IMR-90 (cell line): ENCODE data around the gene ASCL5.

ENCODE experiments used
- BHLHE40 ChIP-seq: fragments of 150-350 bp; IDR thresholded peaks from 2 replicates; pipeline ENCODE4 v1.6.1; 2016; ENCODE audit warnings: mild to moderate bottlenecking, low read depth, low read length
- CEBPB ChIP-seq: IDR thresholded peaks from 2 replicates; pipeline ENCODE4 v1.6.1; 2012; ENCODE audit warnings: low read depth, low read length, improper control_type of control experiment
- CHD1 ChIP-seq: IDR thresholded peaks from 2 replicates; pipeline ENCODE4 v1.6.1; 2012; ENCODE audit warnings: low read depth, low read length, improper control_type of control experiment
- MAZ ChIP-seq: IDR thresholded peaks from 2 replicates; pipeline ENCODE4 v1.6.1; 2012; ENCODE audit warnings: low read depth, mild to moderate bottlenecking, low read length, improper control_type of control experiment, moderate library complexity, borderline replicate concordance
- MXI1 ChIP-seq: IDR thresholded peaks from 2 replicates; pipeline ENCODE4 v1.6.1; 2012; ENCODE audit warnings: low read depth, mild to moderate bottlenecking, low read length, moderate library complexity, borderline replicate concordance
- POLR2A ChIP-seq: IDR thresholded peaks from 2 replicates; pipeline ENCODE4 v1.6.1; 2012; ENCODE audit warnings: mild to moderate bottlenecking, low read depth, low read length
- RAD21 ChIP-seq: IDR thresholded peaks from 2 replicates; pipeline ENCODE4 v1.6.1; 2012; ENCODE audit warnings: low read length, improper control_type of control experiment
- RCOR1 ChIP-seq: IDR thresholded peaks from 2 replicates; pipeline ENCODE4 v1.6.1; 2012; ENCODE audit warnings: mild to moderate bottlenecking, low read length, improper control_type of control experiment; ENCODE audit not compliant: insufficient replicate concordance
- RFX5 ChIP-seq: IDR thresholded peaks from 2 replicates; pipeline ENCODE4 v1.8.0; 2012; ENCODE audit warnings: low read depth, mild to moderate bottlenecking, low read length, moderate library complexity
- SMC3 ChIP-seq: fragments of 150-350 bp; IDR thresholded peaks from 2 replicates; pipeline ENCODE4 v1.6.1; 2016; ENCODE audit warnings: low read depth, mild to moderate bottlenecking, antibody characterized with exemption, low read length, moderate library complexity
- TF ChIP-seq, protein P1 (sequence below): conservative IDR thresholded peaks from 2 replicates; pipeline ENCODE4 v1.5.1; 2012; ENCODE audit warnings: mild to moderate bottlenecking, low read depth, low read length, improper control_type of control experiment
- TF ChIP-seq, protein P2 (sequence below): fragments of 150-350 bp; IDR thresholded peaks from 2 replicates; pipeline ENCODE4 v1.6.1; 2017; ENCODE audit warnings: mild to moderate bottlenecking, antibody characterized with exemption, low read length, low read depth

DNA sequence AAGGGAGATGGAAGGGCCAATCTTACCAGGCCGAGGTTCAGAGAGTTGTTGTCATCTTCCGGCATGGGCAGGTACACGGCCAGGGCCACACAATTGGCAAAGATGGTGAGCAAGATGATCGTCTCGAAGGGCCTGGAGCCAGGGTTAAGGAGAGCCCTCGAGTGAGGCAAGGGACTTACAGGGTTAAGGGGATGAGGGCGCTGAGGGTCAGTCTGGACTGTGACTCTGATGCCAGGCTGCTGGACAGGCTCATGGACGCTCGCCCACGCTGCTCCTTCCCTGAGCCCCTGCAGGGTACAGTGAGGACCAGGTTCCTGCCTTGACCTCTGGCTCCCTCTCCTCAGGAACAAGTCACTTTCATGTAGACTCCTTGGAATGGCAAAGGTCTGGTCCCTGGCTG, 16.8 kb downstream of the ASCL5 start:
- TF ChIP-seq, protein P1, sequence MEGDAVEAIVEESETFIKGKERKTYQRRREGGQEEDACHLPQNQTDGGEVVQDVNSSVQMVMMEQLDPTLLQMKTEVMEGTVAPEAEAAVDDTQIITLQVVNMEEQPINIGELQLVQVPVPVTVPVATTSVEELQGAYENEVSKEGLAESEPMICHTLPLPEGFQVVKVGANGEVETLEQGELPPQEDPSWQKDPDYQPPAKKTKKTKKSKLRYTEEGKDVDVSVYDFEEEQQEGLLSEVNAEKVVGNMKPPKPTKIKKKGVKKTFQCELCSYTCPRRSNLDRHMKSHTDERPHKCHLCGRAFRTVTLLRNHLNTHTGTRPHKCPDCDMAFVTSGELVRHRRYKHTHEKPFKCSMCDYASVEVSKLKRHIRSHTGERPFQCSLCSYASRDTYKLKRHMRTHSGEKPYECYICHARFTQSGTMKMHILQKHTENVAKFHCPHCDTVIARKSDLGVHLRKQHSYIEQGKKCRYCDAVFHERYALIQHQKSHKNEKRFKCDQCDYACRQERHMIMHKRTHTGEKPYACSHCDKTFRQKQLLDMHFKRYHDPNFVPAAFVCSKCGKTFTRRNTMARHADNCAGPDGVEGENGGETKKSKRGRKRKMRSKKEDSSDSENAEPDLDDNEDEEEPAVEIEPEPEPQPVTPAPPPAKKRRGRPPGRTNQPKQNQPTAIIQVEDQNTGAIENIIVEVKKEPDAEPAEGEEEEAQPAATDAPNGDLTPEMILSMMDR = no peak
- TF ChIP-seq CEBPB (no peak), CHD1 (no peak), MAZ (no peak), POLR2A (no peak), RFX5 (no peak), RAD21 (no peak), BHLHE40 (no peak), SMC3 (no peak), MXI1 (no peak), RCOR1 (no peak)
- TF ChIP-seq, protein P2, sequence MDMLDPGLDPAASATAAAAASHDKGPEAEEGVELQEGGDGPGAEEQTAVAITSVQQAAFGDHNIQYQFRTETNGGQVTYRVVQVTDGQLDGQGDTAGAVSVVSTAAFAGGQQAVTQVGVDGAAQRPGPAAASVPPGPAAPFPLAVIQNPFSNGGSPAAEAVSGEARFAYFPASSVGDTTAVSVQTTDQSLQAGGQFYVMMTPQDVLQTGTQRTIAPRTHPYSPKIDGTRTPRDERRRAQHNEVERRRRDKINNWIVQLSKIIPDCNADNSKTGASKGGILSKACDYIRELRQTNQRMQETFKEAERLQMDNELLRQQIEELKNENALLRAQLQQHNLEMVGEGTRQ = no peak
